Spleen (tissue), 11 donors: ENCODE data around the gene SLC17A8. TPM values are rescaled to one million over a fixed set of nuclear protein-coding genes. Genes with fewer than 3 reads are reported as not detected.

Experiments
- DNase-seq: peaks from one replicate; pipeline ENCODE4 v3.0.0-alpha.2; 2020
- H3K27ac ChIP-seq, 8 donors: fragments of 200-600 bp; sonication (generic) in 7 of 8; 1 replicate in 4 of 8; 2 replicates in 4 of 8; pipeline versions ENCODE4 v1.5.0 to v1.8.0; 2016 to 2021; ENCODE audit warnings: inconsistent platforms in 4 of 8, mild to moderate bottlenecking in 4 of 8, moderate library complexity in 1 of 8
- H3K27me3 ChIP-seq, 7 donors: fragments of 200-600 bp; sonication (generic) in 6 of 7; replicated peaks in 1 of 7; 1 replicate in 4 of 7; 2 replicates in 3 of 7; pipeline versions ENCODE4 v1.5.0 to v1.8.0; 2016 to 2021; ENCODE audit warnings: inconsistent platforms in 3 of 7, mild to moderate bottlenecking in 1 of 7
- H3K36me3 ChIP-seq, 6 donors: fragments of 200-600 bp; sonication (generic) in 5 of 6; 1 replicate in 4 of 6; 2 replicates in 2 of 6; pipeline versions ENCODE4 v1.5.0 to v1.8.0; 2016 to 2021; ENCODE audit warnings: inconsistent platforms in 2 of 6
- H3K4me1 ChIP-seq, 6 donors: fragments of 200-600 bp; sonication (generic) in 5 of 6; 1 replicate in 3 of 6; 2 replicates in 3 of 6; pipeline versions ENCODE4 v1.5.0 to v1.8.0; 2016 to 2021; ENCODE audit warnings: inconsistent platforms in 3 of 6
- H3K4me3 ChIP-seq, 8 donors: fragments of 200-600 bp; sonication (generic) in 7 of 8; 1 replicate in 4 of 8; 2 replicates in 4 of 8; pipeline versions ENCODE4 v1.5.0 to v1.8.0; 2016 to 2021; ENCODE audit warnings: inconsistent platforms in 4 of 8, mild to moderate bottlenecking in 4 of 8, moderate library complexity in 2 of 8
- H3K9me3 ChIP-seq, 8 donors: fragments of 200-600 bp; sonication (generic) in 7 of 8; 1 replicate in 4 of 8; 2 replicates in 4 of 8; pipeline versions ENCODE4 v1.5.0 to v1.8.0; 2016 to 2021; ENCODE audit warnings: inconsistent platforms in 4 of 8
- CTCF ChIP-seq, 11 experiments: fragments of 200-600 bp in 7 of 11; fragments of 450-650 bp in 4 of 11; sonication (generic) in 4 of 11; IDR thresholded peaks in 8 of 11; conservative IDR thresholded peaks in 3 of 11; 1 replicate in 7 of 11; 2 replicates in 4 of 11; pipeline versions ENCODE4 v1.4.0 to v1.8.0; 2016 to 2021; ENCODE audit warnings: antibody characterized with exemption in 11 of 11, inconsistent platforms in 4 of 11, mild to moderate bottlenecking in 1 of 11
- POLR2A ChIP-seq, 3 donors: fragments of 450-650 bp; IDR thresholded peaks; one replicate each; pipeline ENCODE4 v1.5.1; 2017; ENCODE audit warnings: antibody characterized with exemption in 3 of 3, mild to moderate bottlenecking in 1 of 3
- POLR2AphosphoS5 ChIP-seq, 3 donors: sonication (generic); formaldehyde crosslinking; IDR thresholded peaks; one replicate each; pipeline ENCODE4 v1.5.1; 2017; ENCODE audit warnings: antibody characterized with exemption in 3 of 3
- WGBS, 5 donors: extraction: QIAGEN DNeasy Blood & Tissue Kit in 3 of 5; methylation state at CpG; one replicate each; pipeline versions ENCODE4 v1.1.5 to v1.1.7; 2013 to 2018; 5-methylcytosine and 5-hydroxymethylcytosine counted together
- intact Hi-C: fragments of 100-400 bp; cut with DNase I; formaldehyde crosslinking; loops from one replicate; pipeline ENCODE4 v1.15.0; 2023; ENCODE audit warnings: low total_unique reads
- polyA plus RNA-seq, 3 donors: library from polyadenylated mRNA; stranded (reverse); fragments of 200-250 nt; gene quantifications; one replicate each; pipeline ENCODE4 v1.2.1, GENCODE V29; 2013
- total RNA-seq, 7 donors: library from RNA; depleted of rRNA in 3 of 7; stranded (reverse); fragments of >200 nt in 3 of 7; fragmentation: NEBNext Ultra II Directional in 4 of 7; extraction: Animal tissue kit (Norgen Biotek cat#: 25700) in 4 of 7; gene quantifications; one replicate each; pipeline versions ENCODE4 v1.1.0 to v1.2.1, GENCODE V29; 2016 to 2021
- donor health status: healthy with polysubstance abuse.
- donor health status: DM: no; HTN: no; CAD: no; lungs with moderate emphysema.
- donor health status: DM: no; HTN: no; CAD: no.
- donor health status: Bipolar disorder and iron deficiency.
- donor health status: healthy.
- donor health status: DM: no; HTN: no; CAD: no.
- donor health status: DM: yes; HTN: yes; CAD: no.

SLC17A8 gene
- total and polyA plus RNA-seq, 10 donors: 0.02 to 0.34 TPM; not detected in 8

DNA sequence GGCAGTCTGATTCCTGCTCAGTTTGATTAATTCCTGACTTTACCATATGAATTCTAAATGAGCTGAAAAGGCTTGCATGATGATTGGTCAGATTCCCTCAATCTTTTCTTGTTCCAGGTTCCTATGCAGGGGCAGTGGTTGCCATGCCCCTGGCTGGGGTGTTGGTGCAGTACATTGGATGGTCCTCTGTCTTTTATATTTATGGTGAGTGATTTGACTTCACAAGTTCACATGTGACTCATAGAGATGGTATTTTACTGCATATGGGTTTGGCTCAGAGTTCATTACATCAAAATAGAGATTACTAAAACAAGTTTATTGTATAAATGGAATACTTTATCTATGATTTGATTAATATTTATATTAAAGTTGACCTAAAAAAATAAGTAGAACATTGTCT is 44.8 kb downstream of the SLC17A8 start:
- no peaks in the 10 kb centered on the region for H3K4me1 ChIP-seq
- intact Hi-C loops: no loop called here
- H3K36me3 ChIP-seq: no peaks in the 10 kb centered on the region
- H3K27ac ChIP-seq: no peak overlapping the region
- no peak for TF ChIP-seq CTCF (IDR thresholded peaks at IDR 0.05 in 8 of 11, conservative IDR thresholded peaks at IDR 0.05 in 3 of 11)
- TF ChIP-seq POLR2A (IDR thresholded peaks at IDR 0.05): no peak
- no peak for TF ChIP-seq POLR2AphosphoS5 (IDR thresholded peaks at IDR 0.05)
- DNase-seq: no peak
- H3K9me3 ChIP-seq: no peaks in the 10 kb centered on the region
- H3K4me3 ChIP-seq: no peak overlapping the region
- no peaks in the 10 kb centered on the region for H3K27me3 ChIP-seq

- Histone ChIP-seq H3K27ac (no peak overlapping the region), H3K27me3 (no peaks in the 10 kb centered on the region), H3K36me3 (no peaks in the 10 kb centered on the region), H3K9me3 (no peaks in the 10 kb centered on the region), H3K4me1 (no peaks in the 10 kb centered on the region), H3K4me3 (no peak overlapping the region)
- no peak for DNase-seq
- intact Hi-C loops: no loop called here
- WGBS, 5 donors: 77 to 89% (median 81%) methylated on average over 2 of the region's 2 CpGs
- TF ChIP-seq CTCF (IDR thresholded peaks at IDR 0.05 in 8 of 11, conservative IDR thresholded peaks at IDR 0.05 in 3 of 11) (no peak), POLR2A (IDR thresholded peaks at IDR 0.05) (no peak), POLR2AphosphoS5 (IDR thresholded peaks at IDR 0.05) (no peak)
Observed at GRCh38 chr12:100402763-100403162, 45.9 kb downstream of the SLC17A8 start.

GRCh38 chr12:100403446-100403845 is 46.6 kb downstream of the SLC17A8 start:
- no peak overlapping the region for H3K27ac ChIP-seq
- H3K36me3 ChIP-seq: no peaks in the 10 kb centered on the region
- no peaks in the 10 kb centered on the region for H3K9me3 ChIP-seq
- H3K4me1 ChIP-seq: no peaks in the 10 kb centered on the region
- intact Hi-C loops: no loop called here
- 82 to 94% (median 87%) methylated on average over 2 of the region's 2 CpGs for WGBS, 5 donors
- no peak for TF ChIP-seq POLR2AphosphoS5 (IDR thresholded peaks at IDR 0.05)
- TF ChIP-seq CTCF (IDR thresholded peaks at IDR 0.05 in 8 of 11, conservative IDR thresholded peaks at IDR 0.05 in 3 of 11): no peak
- no peak for TF ChIP-seq POLR2A (IDR thresholded peaks at IDR 0.05)
- no peak overlapping the region for H3K4me3 ChIP-seq
- no peak for DNase-seq
- no peaks in the 10 kb centered on the region for H3K27me3 ChIP-seq

- no peak overlapping the region for H3K4me3 ChIP-seq
- intact Hi-C loops: no loop called here
- no peaks in the 10 kb centered on the region for H3K36me3 ChIP-seq
- no peak overlapping the region for H3K27ac ChIP-seq
- WGBS, 5 donors: 58 to 69% (median 60%) methylated on average over 10 of the region's 10 CpGs
- no peak for DNase-seq
- H3K9me3 ChIP-seq: no peaks in the 10 kb centered on the region
- H3K4me1 ChIP-seq: no peaks in the 10 kb centered on the region
- H3K27me3 ChIP-seq: peaks cover 0 to 7% (median 0%) of the 10 kb centered on the region in 7 donors
- TF ChIP-seq POLR2AphosphoS5 (IDR thresholded peaks at IDR 0.05) (no peak), POLR2A (IDR thresholded peaks at IDR 0.05) (no peak), CTCF (IDR thresholded peaks at IDR 0.05 in 8 of 11, conservative IDR thresholded peaks at IDR 0.05 in 3 of 11) (peak in 2 of 11 experiments; percentile 13 to 21)
Observed at GRCh38 chr12:100404769-100405407, 48.0 kb downstream of the SLC17A8 start.
